HG02798 (cell line): ENCODE data around the gene CCNY.
A peak's percentile ranks its signal among the peaks of the same experiment; 100 is the strongest.

Experiments
- ATAC-seq: cut with Tn5 transposase; IDR thresholded peaks from one replicate; pipeline ENCODE4 v1.9.1; 2021; ENCODE audit warnings: mild to moderate bottlenecking; ENCODE audit not compliant: unreplicated experiment, poor library complexity

CCNY gene

GRCh38 chr10:35331894-35332640 is 4.2 kb upstream of the CCNY start:
- ATAC-seq = no peak

- ATAC-seq = no peak
Measured at GRCh38 chr10:35334297-35334696, 2.0 kb upstream of the CCNY start.

- ATAC-seq = peak; percentile 1
Measured at GRCh38 chr10:35335133-35336083, 901 bp upstream of the CCNY start.

GRCh38 chr10:35336921-35337823 is 863 bp downstream of the CCNY start:
- ATAC-seq = peak; percentile 3

GRCh38 chr10:35339942-35340341 is 3.6 kb downstream of the CCNY start:
- ATAC-seq = peak; percentile 44

GRCh38 chr10:35340975-35341374 is 4.7 kb downstream of the CCNY start:
- no peak for ATAC-seq

GRCh38 chr10:35341521-35341920 is 5.2 kb downstream of the CCNY start:
- ATAC-seq = peak; percentile 80

- no peak for ATAC-seq
Measured at GRCh38 chr10:35342183-35342753, 6.0 kb downstream of the CCNY start.

GRCh38 chr10:35343739-35344138 is 7.4 kb downstream of the CCNY start:
- ATAC-seq = no peak

GRCh38 chr10:35345383-35345742 is 9.1 kb downstream of the CCNY start:
- no peak for ATAC-seq

GRCh38 chr10:35346248-35346647 is 9.9 kb downstream of the CCNY start:
- no peak for ATAC-seq

GRCh38 chr10:35347121-35347562 is 10.8 kb downstream of the CCNY start:
- no peak for ATAC-seq

- no peak for ATAC-seq
Measured at GRCh38 chr10:35347899-35348608, 11.7 kb downstream of the CCNY start.

GRCh38 chr10:35348609-35349388 is 12.5 kb downstream of the CCNY start:
- no peak for ATAC-seq

- no peak for ATAC-seq
Measured at GRCh38 chr10:35349389-35349915, 13.1 kb downstream of the CCNY start.

GRCh38 chr10:35351021-35351420 is 14.7 kb downstream of the CCNY start:
- no peak for ATAC-seq

GRCh38 chr10:35352097-35352496 is 15.8 kb downstream of the CCNY start:
- ATAC-seq = no peak

GRCh38 chr10:35352512-35352911 is 16.2 kb downstream of the CCNY start:
- ATAC-seq = no peak
